ENCODE data around the gene SELE.

Gene SELE

DNA sequence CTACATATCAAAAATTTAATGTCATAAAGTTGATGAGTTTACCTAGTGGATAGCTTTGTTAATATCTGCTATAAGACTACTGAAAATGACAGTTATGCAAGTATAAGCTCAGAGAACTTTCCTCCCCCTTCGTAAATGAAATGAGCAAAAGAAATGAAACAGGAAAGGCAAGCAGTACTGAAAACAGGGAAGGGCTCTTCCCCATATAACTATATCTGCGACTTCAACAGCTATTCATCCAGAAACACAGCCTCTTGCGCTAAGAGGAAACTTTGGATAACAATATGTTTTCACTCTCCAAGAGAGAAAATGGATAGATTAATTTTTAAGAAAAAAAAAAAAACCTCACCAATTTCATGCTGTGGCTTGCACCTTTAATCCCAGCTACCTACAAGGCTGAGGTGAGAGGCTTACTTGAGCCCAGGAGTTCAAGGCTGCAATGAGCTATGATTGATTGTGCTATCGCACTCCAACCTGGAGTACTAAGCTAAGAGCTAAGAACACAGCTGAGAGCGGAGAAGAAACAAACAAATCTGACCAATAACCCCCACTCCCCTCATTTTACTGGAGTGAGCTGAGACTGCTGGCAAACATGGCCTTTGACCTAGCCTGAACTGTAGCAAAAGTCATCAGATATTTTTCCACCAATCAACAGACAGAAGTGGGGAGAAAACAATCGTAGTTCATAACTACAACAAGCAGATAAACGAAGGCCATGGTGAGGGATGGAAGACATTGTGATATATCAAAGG lies 31.9 kb upstream of the SELE start:
- in situ Hi-C loops (cut with HindIII; ENCODE audit: low sequenced_read_pairs): no loop called here
- no peak overlapping the region for H3K4me3 ChIP-seq (ENCODE audit: low read depth, low read length)
- DNase-seq (ENCODE audit: low read depth, low spot score): no peak
- TF ChIP-seq, protein P1, sequence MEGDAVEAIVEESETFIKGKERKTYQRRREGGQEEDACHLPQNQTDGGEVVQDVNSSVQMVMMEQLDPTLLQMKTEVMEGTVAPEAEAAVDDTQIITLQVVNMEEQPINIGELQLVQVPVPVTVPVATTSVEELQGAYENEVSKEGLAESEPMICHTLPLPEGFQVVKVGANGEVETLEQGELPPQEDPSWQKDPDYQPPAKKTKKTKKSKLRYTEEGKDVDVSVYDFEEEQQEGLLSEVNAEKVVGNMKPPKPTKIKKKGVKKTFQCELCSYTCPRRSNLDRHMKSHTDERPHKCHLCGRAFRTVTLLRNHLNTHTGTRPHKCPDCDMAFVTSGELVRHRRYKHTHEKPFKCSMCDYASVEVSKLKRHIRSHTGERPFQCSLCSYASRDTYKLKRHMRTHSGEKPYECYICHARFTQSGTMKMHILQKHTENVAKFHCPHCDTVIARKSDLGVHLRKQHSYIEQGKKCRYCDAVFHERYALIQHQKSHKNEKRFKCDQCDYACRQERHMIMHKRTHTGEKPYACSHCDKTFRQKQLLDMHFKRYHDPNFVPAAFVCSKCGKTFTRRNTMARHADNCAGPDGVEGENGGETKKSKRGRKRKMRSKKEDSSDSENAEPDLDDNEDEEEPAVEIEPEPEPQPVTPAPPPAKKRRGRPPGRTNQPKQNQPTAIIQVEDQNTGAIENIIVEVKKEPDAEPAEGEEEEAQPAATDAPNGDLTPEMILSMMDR (IDR thresholded peaks at IDR 0.05; ENCODE audit: low read depth, low read length): no peak

DNA sequence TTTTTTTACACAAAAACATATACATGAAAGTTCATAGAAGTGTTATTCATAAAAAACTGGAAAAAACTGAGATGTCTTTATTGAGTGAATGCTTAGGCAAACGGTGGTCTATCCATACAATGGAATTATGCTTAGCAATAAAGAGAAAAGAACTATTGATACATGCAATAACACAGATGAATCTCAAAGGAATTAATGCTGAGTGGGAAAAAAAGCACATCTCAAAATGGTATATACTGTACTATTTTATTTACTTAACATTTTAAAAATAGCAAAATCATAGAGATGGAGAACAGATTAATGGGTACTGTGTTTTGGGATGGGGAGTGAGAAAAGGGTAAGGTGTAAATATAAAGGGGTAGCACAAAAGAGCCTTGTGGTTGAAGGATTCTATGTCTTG lies 31.0 kb upstream of the SELE start:
- DNase-seq (ENCODE audit: low read depth, low spot score): no peak
- H3K4me3 ChIP-seq (ENCODE audit: low read depth, low read length): no peak overlapping the region
- in situ Hi-C loops (cut with HindIII; ENCODE audit: low sequenced_read_pairs): no loop called here
- TF ChIP-seq, protein P1 (IDR thresholded peaks at IDR 0.05; ENCODE audit: low read depth, low read length): no peak

DNA sequence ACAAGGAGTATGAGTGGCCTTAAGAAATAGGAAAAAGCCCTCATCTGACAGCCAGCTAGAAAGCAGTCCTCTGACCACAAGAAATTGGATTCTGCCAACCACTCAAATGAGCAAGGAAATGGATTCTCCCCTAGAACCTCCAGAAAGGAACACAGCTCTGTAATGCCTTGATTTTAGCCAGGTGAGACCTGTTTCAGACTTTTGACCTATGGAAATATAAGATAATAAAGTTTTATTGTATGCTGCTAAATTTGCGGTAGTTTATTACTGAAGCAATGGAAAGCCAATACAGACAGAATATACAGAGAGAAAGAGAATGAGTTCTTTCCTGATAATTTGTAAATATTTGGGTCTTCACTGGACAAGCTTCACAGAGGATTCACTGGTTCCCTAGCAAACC lies 28.8 kb upstream of the SELE start:
- in situ Hi-C loops (cut with HindIII; ENCODE audit: low sequenced_read_pairs): no loop called here
- H3K4me3 ChIP-seq (ENCODE audit: low read depth, low read length): no peak overlapping the region
- DNase-seq (ENCODE audit: low read depth, low spot score): no peak
- TF ChIP-seq, protein P1 (IDR thresholded peaks at IDR 0.05; ENCODE audit: low read depth, low read length): no peak

DNA sequence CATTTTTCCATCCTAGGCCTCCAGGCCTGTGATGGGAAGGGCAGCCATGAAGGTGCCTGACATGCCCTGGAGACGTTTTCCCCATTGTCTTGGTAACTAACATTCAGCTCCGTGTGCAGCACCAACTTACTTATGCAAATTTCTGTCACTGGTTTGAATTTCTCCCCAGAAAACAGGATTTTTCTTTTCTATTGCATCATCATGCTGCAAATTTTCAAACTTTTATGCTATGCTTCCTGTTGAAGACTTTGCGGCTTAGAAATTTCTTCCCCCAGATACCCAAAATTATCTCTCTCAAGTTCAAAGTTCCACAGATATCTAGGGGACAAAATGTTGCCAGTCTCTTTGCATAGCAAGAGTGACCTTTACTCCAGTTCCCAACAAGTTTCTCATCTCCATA lies 25.2 kb upstream of the SELE start:
- TF ChIP-seq, protein P1 (IDR thresholded peaks at IDR 0.05; ENCODE audit: low read depth, low read length): no peak
- DNase-seq (ENCODE audit: low read depth, low spot score): no peak
- in situ Hi-C loops (cut with HindIII; ENCODE audit: low sequenced_read_pairs): no loop called here
- H3K4me3 ChIP-seq (ENCODE audit: low read depth, low read length): no peak overlapping the region

DNA sequence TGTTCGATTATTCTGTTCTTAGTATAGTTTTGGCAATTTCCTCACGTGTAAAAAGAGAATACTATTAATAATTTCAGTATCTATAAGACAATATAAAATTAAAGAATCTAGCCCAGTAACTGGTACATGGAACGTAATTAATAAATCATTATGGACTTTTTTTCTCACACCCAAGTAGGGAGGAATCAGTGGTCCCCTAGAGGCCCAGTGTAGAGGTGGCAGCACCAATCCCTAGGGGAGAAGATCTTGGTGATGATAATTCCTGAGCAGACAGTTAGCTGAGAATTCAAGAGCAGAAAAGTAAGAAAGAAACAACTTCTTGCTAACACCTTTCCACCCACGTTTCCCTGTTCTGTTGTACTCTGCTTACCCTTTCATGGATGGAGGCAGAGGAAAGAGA lies 19.7 kb upstream of the SELE start:
- in situ Hi-C loops (cut with HindIII; ENCODE audit: low sequenced_read_pairs): no loop called here
- TF ChIP-seq, protein P1 (IDR thresholded peaks at IDR 0.05; ENCODE audit: low read depth, low read length): peak; percentile 13

DNA sequence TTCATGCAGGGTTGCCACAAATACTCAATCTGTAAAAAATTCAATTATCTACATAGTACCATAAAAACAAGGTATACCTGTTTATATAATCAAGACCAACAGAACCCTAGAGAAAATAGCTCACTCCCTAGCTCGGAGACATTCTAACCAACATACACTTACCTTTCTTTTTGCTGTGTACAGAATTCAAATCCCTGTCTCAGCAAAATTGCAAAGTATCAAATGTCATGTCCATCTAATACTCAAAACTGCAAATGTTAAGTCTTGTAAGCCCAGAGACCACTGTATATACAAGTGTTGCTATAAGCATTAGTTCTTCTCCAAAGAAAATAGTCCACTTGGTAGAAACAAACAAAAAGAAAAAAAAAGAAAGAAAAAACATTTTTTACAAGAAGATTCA lies 16.2 kb upstream of the SELE start:
- in situ Hi-C loops (cut with HindIII; ENCODE audit: low sequenced_read_pairs): no loop called here
- DNase-seq (ENCODE audit: low read depth, low spot score): no peak
- TF ChIP-seq, protein P1 (IDR thresholded peaks at IDR 0.05; ENCODE audit: low read depth, low read length): no peak
- H3K4me3 ChIP-seq (ENCODE audit: low read depth, low read length): no peak overlapping the region

More for the DNA sequence above, 19.7 kb upstream of the SELE start:
- DNase-seq (ENCODE audit: low read depth, low spot score): no peak
- H3K4me3 ChIP-seq (ENCODE audit: low read depth, low read length): no peak overlapping the region
